A549 (cell line): Measurements from ENCODE around the gene CPAMD8.

Experiments
- CBX8 ChIP-seq: fragments of 200-600 bp; sonication (generic); IDR thresholded peaks from 2 replicates; pipeline ENCODE4 v1.6.1; 2016
- CHD2 ChIP-seq: fragments of 150-350 bp; IDR thresholded peaks from 2 replicates; pipeline ENCODE4 v1.6.1; 2014; ENCODE audit warnings: low read length; ENCODE audit not compliant: partially characterized antibody
- CTCF ChIP-seq: fragments of >200 bp; sonication (Bioruptor Twin); formaldehyde crosslinking; IDR thresholded peaks from 3 replicates; pipeline ENCODE4 v1.5.1; 2016
- E2F6 ChIP-seq: IDR thresholded peaks from 2 replicates; pipeline ENCODE4 v1.6.1; 2012; ENCODE audit warnings: low read depth, borderline replicate concordance
- EP300 ChIP-seq, 2 experiments: fragments of >200 bp; sonication (Bioruptor Twin); formaldehyde crosslinking; IDR thresholded peaks; 2 replicates in 1 of 2; 3 replicates in 1 of 2; pipeline ENCODE4 v1.6.1; 2016 to 2017
- HOXB5 ChIP-seq: fragments of 250-450 bp; sonication (Bioruptor Pico); IDR thresholded peaks from 2 replicates; pipeline ENCODE4 v1.5.0; 2020; ENCODE audit warnings: mild to moderate bottlenecking, moderate library complexity
- MAZ ChIP-seq: fragments of 150-350 bp; IDR thresholded peaks from 2 replicates; pipeline ENCODE4 v1.6.1; 2014; ENCODE audit warnings: antibody characterized with exemption, low read depth, low read length, borderline replicate concordance
- REST ChIP-seq: fragments of 200-600 bp; sonication (generic); IDR thresholded peaks from 2 replicates; pipeline ENCODE4 v1.6.1; 2016; ENCODE audit warnings: antibody characterized with exemption, mild to moderate bottlenecking, moderate library complexity
- RNF2 ChIP-seq: fragments of 200-600 bp; sonication (generic); IDR thresholded peaks from 2 replicates; pipeline ENCODE4 v1.6.1; 2016; ENCODE audit warnings: low read depth, mild to moderate bottlenecking, antibody characterized with exemption, moderate library complexity, borderline replicate concordance
- TF ChIP-seq, protein P1 (sequence below): fragments of 150-350 bp; IDR thresholded peaks from 2 replicates; pipeline ENCODE4 v1.6.1; 2014; ENCODE audit warnings: low read depth, mild to moderate bottlenecking, low read length

DNA sequence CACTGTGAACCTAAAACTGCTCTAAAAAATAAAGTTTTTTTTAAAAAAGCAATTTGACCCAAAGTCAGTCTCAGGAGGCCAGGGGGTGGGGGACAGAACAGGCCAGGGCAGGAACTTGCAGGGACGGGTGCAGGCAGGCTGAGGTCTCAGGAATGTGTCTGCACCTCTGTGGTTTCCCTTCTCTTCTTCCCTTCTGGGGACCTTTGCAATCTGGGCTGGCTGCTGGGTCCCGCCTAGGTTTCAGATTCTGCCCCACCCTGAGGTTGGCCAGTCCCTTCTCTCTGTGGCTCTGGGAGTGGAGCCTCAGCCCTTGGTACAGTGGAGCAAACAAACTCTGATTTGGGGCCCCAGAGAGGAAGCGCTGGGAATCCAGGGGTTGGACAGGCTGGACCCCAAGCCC, 143.1 kb downstream of the CPAMD8 start:
- TF ChIP-seq EP300 (IDR thresholded peaks at IDR 0.05) (no peak), HOXB5 (no peak), CTCF (no peak), E2F6 (no peak), CBX8 (no peak), CHD2 (no peak), REST (no peak), RNF2 (no peak), MAZ (no peak)
- TF ChIP-seq, protein P1, sequence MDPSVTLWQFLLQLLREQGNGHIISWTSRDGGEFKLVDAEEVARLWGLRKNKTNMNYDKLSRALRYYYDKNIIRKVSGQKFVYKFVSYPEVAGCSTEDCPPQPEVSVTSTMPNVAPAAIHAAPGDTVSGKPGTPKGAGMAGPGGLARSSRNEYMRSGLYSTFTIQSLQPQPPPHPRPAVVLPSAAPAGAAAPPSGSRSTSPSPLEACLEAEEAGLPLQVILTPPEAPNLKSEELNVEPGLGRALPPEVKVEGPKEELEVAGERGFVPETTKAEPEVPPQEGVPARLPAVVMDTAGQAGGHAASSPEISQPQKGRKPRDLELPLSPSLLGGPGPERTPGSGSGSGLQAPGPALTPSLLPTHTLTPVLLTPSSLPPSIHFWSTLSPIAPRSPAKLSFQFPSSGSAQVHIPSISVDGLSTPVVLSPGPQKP, result no peak
